Endothelial cell of umbilical vein (primary cell): Measurements from ENCODE around the gene KLHDC4. TPM values are rescaled to one million over a fixed set of nuclear protein-coding genes. Genes with fewer than 3 reads are reported as not detected.

ENCODE experiments used
- BruUV-seq: library from RNA; stranded (reverse); fragments of 400-500 nt; replicated peaks from 2 replicates; lab custom pipeline; 2021; lab: Mats Ljungman, UMichigan
- CTCF ChIA-PET: fragments of 300-600, 350-600 bp; sonication (Branson Sonifier 250); formaldehyde crosslinking; loops from one replicate; lab custom pipeline; 2021; ENCODE audit warnings: antibody characterized with exemption, inconsistent platforms; lab: Charles Lee
- POLR2A ChIA-PET: fragments of 300-600, 350-600 bp; sonication (Branson Sonifier 250); formaldehyde crosslinking; loops from one replicate; lab custom pipeline; 2021; ENCODE audit warnings: antibody characterized with exemption, inconsistent platforms; lab: Charles Lee
- DNase-seq: peaks from one replicate; pipeline ENCODE4 v3.0.0-alpha.2; 2011; ENCODE audit warnings: low read depth, low spot score
- FAIRE-seq: peaks from 2 replicates; lab custom pipeline; 2011; peaks lifted over from hg19 to GRCh38; lab: Jason Lieb, UNC
- H2AFZ ChIP-seq: 2 replicates; pipeline ENCODE4 v1.6.0; 2012; ENCODE audit warnings: low read depth, low read length, control low read depth, inconsistent platforms
- H3K27ac ChIP-seq: 2 replicates; pipeline ENCODE4 v1.5.1; 2011; ENCODE audit warnings: low read depth, mild to moderate bottlenecking, control low read depth, low read length, moderate library complexity; ENCODE audit not compliant: insufficient read depth
- H3K27me3 ChIP-seq, 2 experiments: 2 replicates each; pipeline versions ENCODE4 v1.6.0 to v1.6.1; 2011; ENCODE audit warnings: low read length in 2 of 2, mixed read lengths in 1 of 2; ENCODE audit not compliant: control insufficient read depth in 2 of 2, insufficient read depth in 2 of 2
- H3K36me3 ChIP-seq, 2 experiments: 2 replicates in 1 of 2; 3 replicates in 1 of 2; pipeline ENCODE4 v1.5.1; 2011; ENCODE audit warnings: low read length in 2 of 2, mild to moderate bottlenecking in 1 of 2, moderate library complexity in 1 of 2; ENCODE audit not compliant: control insufficient read depth in 2 of 2, insufficient read depth in 2 of 2; ENCODE audit errors: extremely low read depth in 1 of 2
- H3K4me1 ChIP-seq: 3 replicates; pipeline ENCODE4 v1.5.1; 2011; ENCODE audit warnings: mild to moderate bottlenecking, low read length; ENCODE audit not compliant: control insufficient read depth, insufficient read depth; ENCODE audit errors: extremely low read depth
- H3K4me2 ChIP-seq: 2 replicates; pipeline ENCODE4 v1.6.1; 2011; ENCODE audit warnings: low read length, control low read depth, mixed read lengths; ENCODE audit not compliant: insufficient read depth
- H3K4me3 ChIP-seq, 3 experiments: fragments of 200-600 bp in 1 of 3; sonication (generic), shearing (Covaris generic) in 1 of 3; replicated peaks in 1 of 3; 2 replicates each; pipeline ENCODE4 v1.5.1; 2011 to 2016; ENCODE audit warnings: control low read depth in 3 of 3, low read length in 3 of 3, mild to moderate bottlenecking in 2 of 3, inconsistent platforms in 1 of 3, low read depth in 1 of 3, moderate library complexity in 1 of 3; ENCODE audit not compliant: insufficient read depth in 1 of 3
- H3K79me2 ChIP-seq: 2 replicates; pipeline ENCODE4 v1.6.0; 2012; ENCODE audit warnings: low read length, inconsistent platforms; ENCODE audit not compliant: control insufficient read depth, insufficient read depth
- H3K9ac ChIP-seq: replicated peaks from 2 replicates; pipeline ENCODE3; 2011; ENCODE audit warnings: low read length, control low read depth; ENCODE audit not compliant: insufficient read depth; ENCODE audit errors: extremely low read depth
- H3K9me1 ChIP-seq: replicated peaks from 3 replicates; pipeline ENCODE4 v1.6.0; 2011; ENCODE audit warnings: mild to moderate bottlenecking, low read length; ENCODE audit not compliant: control insufficient read depth, insufficient read depth; ENCODE audit errors: extremely low read depth
- H3K9me3 ChIP-seq: replicated peaks from 2 replicates; pipeline ENCODE4 v1.5.1; 2012; ENCODE audit warnings: low read length, inconsistent platforms; ENCODE audit not compliant: control insufficient read depth, insufficient read depth
- H4K20me1 ChIP-seq: replicated peaks from 2 replicates; pipeline ENCODE3; 2011; ENCODE audit warnings: mild to moderate bottlenecking, low read length; ENCODE audit not compliant: control insufficient read depth, insufficient read depth; ENCODE audit errors: extremely low read depth
- EZH2 ChIP-seq: IDR thresholded peaks from 2 replicates; pipeline ENCODE4 v1.6.1; 2012; ENCODE audit warnings: borderline replicate concordance, low read depth, mild to moderate bottlenecking, moderate library complexity, low read length, inconsistent platforms; ENCODE audit not compliant: severe bottlenecking
- FOS ChIP-seq: IDR thresholded peaks from 2 replicates; pipeline ENCODE4 v1.6.1; 2011; ENCODE audit warnings: mild to moderate bottlenecking, low read length, moderate library complexity, borderline replicate concordance; ENCODE audit not compliant: insufficient read depth
- GATA2 ChIP-seq: IDR thresholded peaks from 2 replicates; pipeline ENCODE4 v1.7.0; 2011; ENCODE audit warnings: low read depth, mild to moderate bottlenecking, moderate library complexity, mixed read lengths, low read length; ENCODE audit not compliant: insufficient read length, insufficient read depth
- JUN ChIP-seq: IDR thresholded peaks from 2 replicates; pipeline ENCODE4 v1.6.1; 2011; ENCODE audit warnings: borderline replicate concordance, low read depth; ENCODE audit not compliant: insufficient read length, insufficient read depth
- MYC ChIP-seq: IDR thresholded peaks from one replicate; pipeline ENCODE4 v1.6.1; 2011; ENCODE audit warnings: mild to moderate bottlenecking, low read depth, low read length
- POLR2A ChIP-seq: IDR thresholded peaks from 2 replicates; pipeline ENCODE4 v1.6.1; 2012; ENCODE audit warnings: low read depth, mild to moderate bottlenecking, control low read depth, low read length
- POLR2AphosphoS5 ChIP-seq: IDR thresholded peaks from 2 replicates; pipeline ENCODE4 v1.6.1; 2012; ENCODE audit warnings: low read depth, mild to moderate bottlenecking, control low read depth, low read length, moderate library complexity; ENCODE audit not compliant: insufficient read depth
- dilution Hi-C: fragments of 300-500 bp; cut with MboI; formaldehyde crosslinking; loops from one replicate; pipeline ENCODE4 v1.15.0; 2019; ENCODE audit warnings: low sequenced_read_pairs; ENCODE audit not compliant: extremely low pct_ligation_motif_present
- intact Hi-C: fragments of 100-400 bp; cut with micrococcal nuclease; formaldehyde crosslinking; loops from one replicate; pipeline ENCODE4 v1.10.0; 2022
- polyA plus RNA-seq, 4 experiments: library from polyadenylated mRNA; depleted of rRNA in 3 of 4; stranded (reverse) in 3 of 4; unstranded in 1 of 4; fragments of >200 nt; gene quantifications; 2 replicates each; pipeline versions ENCODE4 v1.2.1 to v1.2.3, GENCODE V29; 2011 to 2012; ENCODE audit warnings: missing spikeins in 1 of 4
- total RNA-seq: library from RNA; stranded (reverse); gene quantifications from 2 replicates; pipeline ENCODE4 v1.2.3, GENCODE V29; 2021
- TF ChIP-seq, protein P1 (sequence below), 2 donors: IDR thresholded peaks; 1 replicate in 1 of 2; 2 replicates in 1 of 2; pipeline ENCODE4 v1.5.1; 2011; ENCODE audit warnings: low read length in 2 of 2, mild to moderate bottlenecking in 2 of 2, moderate library complexity in 2 of 2, control low read depth in 1 of 2, inconsistent platforms in 1 of 2, low read depth in 1 of 2; ENCODE audit not compliant: insufficient read depth in 1 of 2; ENCODE audit errors: extremely low read depth in 1 of 2
- TF ChIP-seq, protein P2 (sequence below): IDR thresholded peaks from 2 replicates; pipeline ENCODE4 v1.6.1; 2011; ENCODE audit not compliant: insufficient read depth, insufficient read length

Gene KLHDC4
- total and polyA plus RNA-seq, 2 donors (not counting 3 experiments of a cell fraction or from before 2014, with no cell fraction given), result 24.7 to 46.2 TPM

DNA sequence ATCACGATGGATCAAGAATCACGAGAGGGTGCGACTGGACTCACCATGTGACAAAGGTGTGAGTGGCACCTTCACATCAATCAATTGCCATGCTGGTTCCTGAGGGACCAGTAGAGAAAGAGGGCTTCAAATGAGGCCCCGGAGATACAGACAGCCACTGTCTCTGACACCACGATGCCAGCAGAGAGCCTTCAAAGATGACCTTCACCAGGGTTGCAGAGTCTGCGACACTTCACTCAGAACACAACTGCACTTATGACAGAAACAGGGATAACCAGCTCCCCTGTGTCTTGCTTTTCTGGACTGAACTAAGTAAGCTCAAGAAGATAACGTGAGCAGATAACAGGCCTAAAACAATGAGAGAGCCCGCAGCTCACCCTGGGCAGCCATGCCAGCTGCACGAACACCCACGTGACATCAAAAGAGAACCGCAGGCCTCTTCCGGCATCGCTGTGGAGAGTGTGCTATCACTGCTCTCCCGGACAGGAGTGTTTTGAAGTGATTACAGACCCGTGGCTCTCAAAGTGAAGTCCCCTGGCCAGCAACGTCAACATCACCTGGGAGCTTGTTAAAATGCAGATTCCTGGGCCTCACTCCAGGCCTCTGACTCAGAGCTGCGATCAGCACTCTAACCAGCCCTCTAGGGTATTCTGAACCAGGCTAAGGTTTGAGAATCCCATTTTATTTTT, 36.4 kb downstream of the KLHDC4 start:
- dilution Hi-C loops (no loop called here), intact Hi-C loops (no loop called here)
- no peaks in the 10 kb centered on the region for H3K27me3 ChIP-seq
- H3K4me1 ChIP-seq, result no peaks in the 10 kb centered on the region
- H3K4me3 ChIP-seq, result no peak overlapping the region
- H4K20me1 ChIP-seq, result no peaks in the 10 kb centered on the region
- H2AFZ ChIP-seq, result no peak overlapping the region
- no peak overlapping the region for H3K27ac ChIP-seq
- DNase-seq (no peak), FAIRE-seq (no peak)
- H3K79me2 ChIP-seq, result no peaks in the 10 kb centered on the region
- H3K4me2 ChIP-seq, result no peak overlapping the region
- no TSS peak for BruUV-seq
- no peaks in the 10 kb centered on the region for H3K9me1 ChIP-seq
- H3K9ac ChIP-seq, result no peak overlapping the region
- no peaks in the 10 kb centered on the region for H3K9me3 ChIP-seq
- H3K36me3 ChIP-seq, result peaks cover 6 to 11% of the 10 kb centered on the region in 2 experiments
- no peak for TF ChIP-seq JUN
- no peak for TF ChIP-seq FOS
- TF ChIP-seq, protein P1, sequence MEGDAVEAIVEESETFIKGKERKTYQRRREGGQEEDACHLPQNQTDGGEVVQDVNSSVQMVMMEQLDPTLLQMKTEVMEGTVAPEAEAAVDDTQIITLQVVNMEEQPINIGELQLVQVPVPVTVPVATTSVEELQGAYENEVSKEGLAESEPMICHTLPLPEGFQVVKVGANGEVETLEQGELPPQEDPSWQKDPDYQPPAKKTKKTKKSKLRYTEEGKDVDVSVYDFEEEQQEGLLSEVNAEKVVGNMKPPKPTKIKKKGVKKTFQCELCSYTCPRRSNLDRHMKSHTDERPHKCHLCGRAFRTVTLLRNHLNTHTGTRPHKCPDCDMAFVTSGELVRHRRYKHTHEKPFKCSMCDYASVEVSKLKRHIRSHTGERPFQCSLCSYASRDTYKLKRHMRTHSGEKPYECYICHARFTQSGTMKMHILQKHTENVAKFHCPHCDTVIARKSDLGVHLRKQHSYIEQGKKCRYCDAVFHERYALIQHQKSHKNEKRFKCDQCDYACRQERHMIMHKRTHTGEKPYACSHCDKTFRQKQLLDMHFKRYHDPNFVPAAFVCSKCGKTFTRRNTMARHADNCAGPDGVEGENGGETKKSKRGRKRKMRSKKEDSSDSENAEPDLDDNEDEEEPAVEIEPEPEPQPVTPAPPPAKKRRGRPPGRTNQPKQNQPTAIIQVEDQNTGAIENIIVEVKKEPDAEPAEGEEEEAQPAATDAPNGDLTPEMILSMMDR (IDR thresholded peaks at IDR 0.05; ENCODE audit: extremely low read depth in 1 of 2, insufficient read depth in 1 of 2, low read depth in 1 of 2, low read length in 2 of 2), result no peak
- no peak for TF ChIP-seq MYC
- no peak for TF ChIP-seq GATA2
- TF ChIP-seq POLR2A, result no peak
- TF ChIP-seq POLR2AphosphoS5, result no peak
- TF ChIP-seq, protein P2, sequence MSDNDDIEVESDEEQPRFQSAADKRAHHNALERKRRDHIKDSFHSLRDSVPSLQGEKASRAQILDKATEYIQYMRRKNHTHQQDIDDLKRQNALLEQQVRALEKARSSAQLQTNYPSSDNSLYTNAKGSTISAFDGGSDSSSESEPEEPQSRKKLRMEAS, result no peak
- TF ChIP-seq EZH2, result no peak
- ChIA-PET POLR2A (no interaction called here), CTCF (no interaction called here)
